AG04450 (cell line): ENCODE results near the gene FOXO6. TPM values are rescaled to one million over a fixed set of nuclear protein-coding genes. Genes with fewer than 3 reads are reported as not detected.

ENCODE experiments used
- CTCF ChIA-PET: fragments of 300-600, 350-600 bp; formaldehyde crosslinking; extraction: SDS; loops from one replicate; lab custom pipeline; 2022; ENCODE audit warnings: antibody characterized with exemption, inconsistent platforms; lab: Charles Lee
- POLR2A ChIA-PET: fragments of 350-600 bp; formaldehyde crosslinking; extraction: SDS; loops from one replicate; lab custom pipeline; 2021; ENCODE audit warnings: antibody characterized with exemption, inconsistent platforms; lab: Yijun Ruan, JAX
- DNase-seq: peaks from one replicate; pipeline ENCODE4 v3.0.0-alpha.2; 2011; ENCODE audit warnings: low read depth, low spot score
- H3K27ac ChIP-seq: one replicate; pipeline ENCODE4 v1.5.1; 2012; ENCODE audit warnings: low read depth, low read length, control low read depth
- H3K27me3 ChIP-seq: one replicate; pipeline ENCODE4 v1.6.0; 2012; ENCODE audit warnings: low read length; ENCODE audit not compliant: control insufficient read depth, insufficient read depth
- H3K4me3 ChIP-seq: 2 replicates; pipeline ENCODE4 v1.5.1; 2011; ENCODE audit warnings: mild to moderate bottlenecking, low read depth, low read length, control low read depth
- H3K9me3 ChIP-seq: 2 replicates; pipeline ENCODE4 v1.5.1; 2012; ENCODE audit warnings: low read length; ENCODE audit not compliant: control insufficient read depth, insufficient read depth
- polyA plus RNA-seq: library from polyadenylated mRNA; depleted of rRNA; stranded (reverse); fragments of >200 nt; gene quantifications from 2 replicates; pipeline ENCODE4 v1.2.3, GENCODE V29; 2011
- TF ChIP-seq, protein P1 (sequence below): IDR thresholded peaks from 2 replicates; pipeline ENCODE4 v1.5.1; 2011; ENCODE audit warnings: low read depth, low read length, control low read depth, inconsistent platforms

FOXO6 gene
- polyA plus RNA-seq, 1 experiment: not detected

DNA sequence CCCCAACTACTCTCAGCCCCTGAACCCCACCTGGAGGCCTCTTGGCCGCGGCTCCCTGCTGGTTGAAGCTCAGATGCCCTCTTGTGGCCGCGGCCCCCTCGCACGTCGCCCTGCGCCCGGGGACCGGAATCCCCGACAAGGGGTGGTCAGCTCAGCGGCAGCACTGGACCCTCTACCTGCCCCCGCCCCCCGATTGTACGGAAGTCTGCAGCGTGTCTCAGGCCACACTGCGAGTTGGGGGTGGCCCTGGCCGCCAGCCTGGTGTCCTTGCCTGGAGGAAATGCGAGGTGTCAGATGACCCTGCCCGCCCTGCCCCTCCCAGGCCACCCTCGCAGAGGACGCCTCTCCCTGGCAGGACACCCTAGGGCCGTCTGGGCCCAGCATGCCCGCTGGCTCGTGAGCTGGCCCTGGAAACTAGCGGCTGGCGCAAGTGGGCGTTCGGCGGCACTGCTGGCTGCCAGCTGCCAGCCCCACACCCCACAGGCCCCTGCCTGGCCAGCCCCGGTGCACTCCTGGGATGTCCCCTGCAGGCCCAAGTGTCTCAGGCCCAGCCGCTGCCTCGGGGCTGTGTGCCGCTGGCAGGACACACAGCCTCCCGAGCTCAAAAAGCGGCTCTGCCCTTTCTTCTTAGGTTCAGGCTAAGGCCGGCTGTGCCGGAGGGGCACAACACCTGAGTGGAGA is 62.4 kb downstream of the FOXO6 start:
- H3K9me3 ChIP-seq: no peaks in the 10 kb centered on the region; the same call in 1 of the 2 replicates
- H3K27me3 ChIP-seq: peaks cover 4% of the 10 kb centered on the region
- ChIA-PET POLR2A (no interaction called here), CTCF (interaction anchor here (0.8 to 1.3 kb wide), 2 partner anchors 9 to 141 kb away, joined by 3 to 6 read pairs; no protein-coding TSS in a partner anchor)
- no peak for DNase-seq
- TF ChIP-seq, protein P1, sequence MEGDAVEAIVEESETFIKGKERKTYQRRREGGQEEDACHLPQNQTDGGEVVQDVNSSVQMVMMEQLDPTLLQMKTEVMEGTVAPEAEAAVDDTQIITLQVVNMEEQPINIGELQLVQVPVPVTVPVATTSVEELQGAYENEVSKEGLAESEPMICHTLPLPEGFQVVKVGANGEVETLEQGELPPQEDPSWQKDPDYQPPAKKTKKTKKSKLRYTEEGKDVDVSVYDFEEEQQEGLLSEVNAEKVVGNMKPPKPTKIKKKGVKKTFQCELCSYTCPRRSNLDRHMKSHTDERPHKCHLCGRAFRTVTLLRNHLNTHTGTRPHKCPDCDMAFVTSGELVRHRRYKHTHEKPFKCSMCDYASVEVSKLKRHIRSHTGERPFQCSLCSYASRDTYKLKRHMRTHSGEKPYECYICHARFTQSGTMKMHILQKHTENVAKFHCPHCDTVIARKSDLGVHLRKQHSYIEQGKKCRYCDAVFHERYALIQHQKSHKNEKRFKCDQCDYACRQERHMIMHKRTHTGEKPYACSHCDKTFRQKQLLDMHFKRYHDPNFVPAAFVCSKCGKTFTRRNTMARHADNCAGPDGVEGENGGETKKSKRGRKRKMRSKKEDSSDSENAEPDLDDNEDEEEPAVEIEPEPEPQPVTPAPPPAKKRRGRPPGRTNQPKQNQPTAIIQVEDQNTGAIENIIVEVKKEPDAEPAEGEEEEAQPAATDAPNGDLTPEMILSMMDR: 0 out of 2 replicates have a peak, but pooled peaks have one; percentile 14
- H3K4me3 ChIP-seq: no peak overlapping the region
- no peak overlapping the region for H3K27ac ChIP-seq

DNA sequence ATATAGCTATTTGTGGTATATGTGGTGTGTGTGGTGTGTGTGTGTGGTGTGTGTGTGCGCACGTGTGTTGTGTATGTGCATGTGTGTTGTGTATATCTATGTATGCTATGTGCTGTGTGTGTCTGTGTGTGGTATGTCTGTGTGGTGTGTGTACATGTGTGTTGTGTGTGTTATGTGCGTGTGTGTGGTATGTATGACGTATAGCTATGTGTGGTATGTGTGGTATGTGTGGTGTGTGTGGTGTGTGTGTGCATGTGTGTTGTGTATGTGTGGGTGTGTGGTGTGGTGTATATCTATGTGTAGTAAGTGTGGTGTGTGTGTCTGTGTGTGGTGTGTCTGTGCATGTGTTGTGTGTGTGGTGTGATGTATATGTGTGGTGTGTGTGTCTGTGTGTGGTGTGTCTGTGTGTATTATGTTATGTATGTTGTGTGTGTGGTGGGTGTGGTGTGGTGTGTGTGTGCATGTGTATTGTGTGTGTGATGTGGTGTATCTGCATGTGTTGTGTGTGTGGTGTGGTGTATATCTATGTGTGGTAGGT is 63.4 kb downstream of the FOXO6 start:
- ChIA-PET POLR2A (no interaction called here), CTCF (interaction anchor here (0.6 kb wide), 1 partner anchor 142 kb away, joined by 3 read pairs; no protein-coding TSS in a partner anchor)
- no peak for DNase-seq
- Histone ChIP-seq H3K27ac (no peak overlapping the region), H3K27me3 (peaks cover 4% of the 10 kb centered on the region), H3K4me3 (no peak overlapping the region), H3K9me3 (no peaks in the 10 kb centered on the region; the same call in 1 of the 2 replicates)
- TF ChIP-seq, protein P1: no peak

- peaks cover 4% of the 10 kb centered on the region for H3K27me3 ChIP-seq
- H3K27ac ChIP-seq: no peak overlapping the region
- no peak for DNase-seq
- TF ChIP-seq, protein P1: no peak
- POLR2A ChIA-PET: no interaction called here
- no peaks in the 10 kb centered on the region; the same call in 1 of the 2 replicates for H3K9me3 ChIP-seq
- H3K4me3 ChIP-seq: no peak overlapping the region
- CTCF ChIA-PET: no interaction called here
Measured at GRCh38 chr1:41425369-41425768, 64.1 kb downstream of the FOXO6 start.

DNA sequence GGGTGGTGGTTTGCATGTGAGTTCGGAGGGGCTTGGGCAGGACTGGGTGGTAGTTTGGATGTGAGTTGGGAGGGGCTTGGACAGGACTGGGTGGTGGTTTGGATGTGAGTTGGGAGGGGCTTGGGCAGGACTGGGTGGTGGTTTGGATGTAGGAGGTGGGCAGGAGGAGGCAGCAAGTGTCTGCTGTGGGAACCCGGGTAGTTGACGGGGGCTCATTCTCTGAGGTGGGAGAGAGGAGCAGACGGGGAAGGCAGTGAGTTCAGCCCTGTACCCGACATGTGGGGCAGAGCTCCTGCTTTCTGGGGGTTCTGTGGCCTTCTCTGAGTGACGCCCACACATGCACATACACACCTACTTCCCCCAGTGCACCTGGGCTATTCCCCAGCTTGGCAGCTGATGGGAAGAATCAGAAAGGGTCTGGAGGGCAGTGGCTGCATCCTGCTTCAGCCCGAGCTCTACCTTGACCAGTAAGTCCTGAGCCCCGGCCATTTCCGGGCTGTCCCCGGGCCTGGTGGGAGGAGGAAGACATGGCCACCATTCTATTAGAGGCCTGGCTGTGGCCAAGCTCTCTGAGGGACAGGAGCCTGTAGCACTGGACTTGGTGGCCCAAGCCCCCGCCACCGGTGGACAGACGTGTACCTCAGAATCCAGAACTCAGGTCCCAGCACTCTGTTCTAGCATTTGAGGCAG is 65.1 kb downstream of the FOXO6 start:
- DNase-seq: no peak
- CTCF ChIA-PET: interaction anchor here (0.7 kb wide), 1 partner anchor 104 kb away, joined by 3 read pairs; no protein-coding TSS in a partner anchor

More for the DNA sequence above, 65.1 kb downstream of the FOXO6 start:
- Histone ChIP-seq H3K4me3 (no peak overlapping the region), H3K27me3 (peaks cover 4% of the 10 kb centered on the region), H3K27ac (no peak overlapping the region), H3K9me3 (no peaks in the 10 kb centered on the region; the same call in 1 of the 2 replicates)
- POLR2A ChIA-PET: no interaction called here
- TF ChIP-seq, protein P1: no peak
